Cardiac fibroblast (primary cell): ENCODE measurements around the gene OLFM4.

Experiments
- DNase-seq, 2 donors: peaks; one replicate each; pipeline versions ENCODE4 v3.0.0 to v3.0.0-alpha.2; 2010; ENCODE audit warnings: low read depth in 2 of 2
- H3K4me3 ChIP-seq, 2 donors: replicated peaks in 1 of 2; 1 replicate in 1 of 2; 2 replicates in 1 of 2; pipeline ENCODE4 v1.5.1; 2011; ENCODE audit warnings: low read depth in 2 of 2, low read length in 2 of 2, mild to moderate bottlenecking in 2 of 2, moderate library complexity in 1 of 2
- TF ChIP-seq, protein P1 (sequence below): IDR thresholded peaks from one replicate; pipeline ENCODE4 v1.5.1; 2011; ENCODE audit warnings: low read depth, mild to moderate bottlenecking, low read length, inconsistent platforms

The OLFM4 gene

DNA sequence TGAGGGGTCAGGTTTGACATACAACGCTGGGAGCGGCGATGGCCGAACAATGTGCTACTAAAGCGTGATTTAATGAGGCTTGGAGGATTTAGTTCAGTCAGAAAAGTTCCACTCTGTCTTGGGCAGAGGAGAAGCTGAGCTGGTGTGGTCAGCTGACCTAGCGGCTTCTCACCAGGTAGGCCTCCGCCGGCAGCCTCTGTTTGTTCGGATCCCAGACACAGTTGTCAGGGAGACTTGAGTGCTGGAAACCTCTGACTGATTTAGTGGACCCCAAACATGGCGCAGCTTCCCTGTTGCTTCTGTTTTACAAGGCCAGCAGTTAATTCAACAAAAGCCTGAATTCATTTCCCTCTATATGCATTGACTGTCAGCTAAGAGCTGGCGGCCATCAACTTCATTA lies 36.5 kb upstream of the OLFM4 start:
- DNase-seq = no peak
- H3K4me3 ChIP-seq = no peak overlapping the region
- TF ChIP-seq, protein P1, sequence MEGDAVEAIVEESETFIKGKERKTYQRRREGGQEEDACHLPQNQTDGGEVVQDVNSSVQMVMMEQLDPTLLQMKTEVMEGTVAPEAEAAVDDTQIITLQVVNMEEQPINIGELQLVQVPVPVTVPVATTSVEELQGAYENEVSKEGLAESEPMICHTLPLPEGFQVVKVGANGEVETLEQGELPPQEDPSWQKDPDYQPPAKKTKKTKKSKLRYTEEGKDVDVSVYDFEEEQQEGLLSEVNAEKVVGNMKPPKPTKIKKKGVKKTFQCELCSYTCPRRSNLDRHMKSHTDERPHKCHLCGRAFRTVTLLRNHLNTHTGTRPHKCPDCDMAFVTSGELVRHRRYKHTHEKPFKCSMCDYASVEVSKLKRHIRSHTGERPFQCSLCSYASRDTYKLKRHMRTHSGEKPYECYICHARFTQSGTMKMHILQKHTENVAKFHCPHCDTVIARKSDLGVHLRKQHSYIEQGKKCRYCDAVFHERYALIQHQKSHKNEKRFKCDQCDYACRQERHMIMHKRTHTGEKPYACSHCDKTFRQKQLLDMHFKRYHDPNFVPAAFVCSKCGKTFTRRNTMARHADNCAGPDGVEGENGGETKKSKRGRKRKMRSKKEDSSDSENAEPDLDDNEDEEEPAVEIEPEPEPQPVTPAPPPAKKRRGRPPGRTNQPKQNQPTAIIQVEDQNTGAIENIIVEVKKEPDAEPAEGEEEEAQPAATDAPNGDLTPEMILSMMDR = no peak

DNA sequence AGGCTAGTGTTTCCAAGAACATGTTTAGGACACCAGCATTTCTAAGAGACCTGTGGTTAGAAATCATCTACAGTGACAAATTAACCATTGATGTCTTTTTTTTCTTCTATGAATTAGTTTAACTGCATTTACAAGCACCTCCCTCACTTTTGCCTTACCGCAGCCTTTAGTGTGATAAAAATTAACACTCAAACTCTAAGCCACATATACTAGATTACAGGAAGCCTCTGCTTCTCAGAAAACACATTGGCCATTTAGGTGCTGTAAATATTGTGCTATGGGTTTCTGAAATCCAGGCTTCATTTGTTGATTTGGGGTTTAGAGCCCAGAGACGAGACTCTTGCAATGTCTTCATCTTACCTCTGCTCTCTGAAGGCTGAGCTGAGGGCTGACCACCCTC lies 34.6 kb upstream of the OLFM4 start:
- H3K4me3 ChIP-seq = no peak overlapping the region

DNA sequence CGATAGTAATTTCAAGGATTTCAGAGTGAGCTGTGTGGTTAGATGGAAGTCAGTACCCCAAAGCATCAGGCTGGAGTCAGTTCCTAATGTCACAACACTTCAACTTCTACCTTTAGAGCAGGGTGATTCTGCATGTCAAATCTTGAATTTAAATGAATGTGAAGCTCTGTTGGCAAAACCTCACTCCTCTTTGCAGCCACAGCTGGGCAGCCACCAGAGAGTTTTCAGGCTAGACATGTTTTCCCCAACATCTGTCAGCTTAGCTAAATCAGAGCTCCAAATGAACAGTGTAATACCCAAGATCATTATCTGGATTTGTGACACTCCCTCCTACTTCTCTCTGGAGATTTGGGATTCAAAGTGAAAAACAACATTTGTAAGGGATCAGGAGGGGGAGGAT lies 33.7 kb upstream of the OLFM4 start:
- no peak overlapping the region for H3K4me3 ChIP-seq
- TF ChIP-seq, protein P1 = no peak
- no peak for DNase-seq

More for the DNA sequence above, 34.6 kb upstream of the OLFM4 start:
- no peak for DNase-seq
- TF ChIP-seq, protein P1 = no peak

DNA sequence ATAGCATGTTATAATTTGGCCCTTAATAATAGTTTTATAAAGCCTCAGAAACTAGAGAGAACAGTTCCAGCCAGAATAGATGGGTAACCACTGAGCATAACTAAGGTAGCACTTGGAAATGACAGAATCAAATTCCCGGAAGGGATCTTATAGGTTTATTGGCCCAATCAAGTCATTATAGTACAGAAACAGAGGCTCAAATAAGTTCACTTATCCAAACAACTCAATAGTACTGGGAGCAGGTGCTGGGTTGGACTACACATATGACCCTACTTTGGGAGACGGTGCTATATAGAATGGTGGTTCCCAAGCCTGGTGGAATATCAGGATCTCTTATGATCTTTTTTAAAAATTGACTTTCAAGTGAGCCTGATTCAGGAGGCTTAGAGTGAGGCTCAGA lies 32.7 kb upstream of the OLFM4 start:
- H3K4me3 ChIP-seq = no peak overlapping the region
- TF ChIP-seq, protein P1 = no peak
- no peak for DNase-seq

DNA sequence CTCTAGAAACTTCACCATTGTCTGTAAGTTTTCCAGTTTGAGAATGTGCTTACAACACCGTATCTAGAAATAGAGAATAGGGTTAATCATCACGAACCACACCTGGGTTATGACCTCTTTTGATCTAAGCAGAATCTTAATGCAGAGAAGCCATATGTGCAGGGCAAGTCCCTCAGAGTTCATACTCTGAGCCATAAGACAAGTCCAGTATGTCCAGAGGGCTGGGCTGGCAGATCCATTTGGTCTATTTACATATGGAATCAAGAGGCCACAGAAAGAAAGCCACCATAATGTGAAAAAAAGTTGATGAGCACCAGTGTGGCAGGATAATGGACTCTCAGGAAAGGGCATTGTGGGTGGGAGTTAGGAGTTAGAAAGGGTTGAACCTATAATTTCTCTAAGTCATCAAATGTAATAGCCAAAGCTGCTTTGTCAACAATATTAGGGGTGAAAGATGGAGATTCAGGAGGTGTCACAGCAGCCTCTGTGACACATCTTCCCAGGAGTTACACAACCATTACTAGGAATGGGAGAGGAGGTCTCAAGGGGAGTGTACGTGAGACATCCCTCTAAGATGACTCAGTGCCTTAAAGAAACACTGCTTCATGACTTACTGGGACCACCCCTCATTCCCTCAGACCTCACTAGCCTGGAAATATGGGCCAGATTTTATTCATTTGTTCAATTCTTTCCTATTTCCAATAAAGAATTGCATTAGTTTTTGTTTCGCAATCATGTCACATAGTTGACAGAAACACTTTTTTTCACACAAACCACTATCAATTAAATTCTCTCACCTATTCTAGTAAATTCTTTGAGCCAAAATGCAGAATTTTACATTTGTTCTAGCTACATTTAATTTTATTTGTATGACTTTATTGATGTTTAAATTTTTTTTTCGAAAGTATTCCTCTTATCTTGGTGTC lies 30.4 kb upstream of the OLFM4 start:
- no peak for DNase-seq
- TF ChIP-seq, protein P1 = no peak

DNA sequence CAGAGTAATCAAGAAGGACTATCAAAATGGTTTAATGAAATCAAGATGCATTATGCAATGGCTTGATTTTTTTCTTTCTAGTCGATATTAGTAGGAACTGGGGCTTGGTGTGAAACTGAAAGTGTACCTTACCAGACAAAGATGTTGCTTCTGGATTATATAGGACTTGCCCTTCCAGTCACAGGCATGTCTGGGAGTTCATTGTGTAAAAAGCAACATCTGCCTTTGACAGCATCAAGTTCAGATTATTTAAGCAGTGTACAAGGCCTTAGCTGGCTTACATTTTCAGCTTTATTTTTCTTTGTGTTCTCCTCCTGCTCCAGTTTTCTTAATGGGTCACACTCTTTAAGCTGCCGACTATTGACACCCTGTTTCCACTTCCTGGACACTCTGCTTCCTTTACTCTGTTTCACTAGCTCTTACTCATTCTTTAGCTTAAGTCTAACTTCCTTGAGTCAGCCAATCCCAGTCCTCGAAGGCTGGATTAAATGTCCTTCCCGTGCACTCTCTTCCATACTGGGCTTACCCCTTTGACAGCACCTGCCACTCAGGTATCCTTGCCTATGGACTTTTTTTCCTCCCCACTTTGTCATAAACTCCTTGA lies 29.4 kb upstream of the OLFM4 start:
- no peak for DNase-seq
- TF ChIP-seq, protein P1 = no peak
- H3K4me3 ChIP-seq = no peak overlapping the region

More for the DNA sequence above, 30.4 kb upstream of the OLFM4 start:
- H3K4me3 ChIP-seq = no peak overlapping the region
